Measurements from ENCODE around the gene ATP4B.
"Not testable (repeated sequence)": the region's sequence is repeated elsewhere in the genome, so short reads cannot be mapped to it uniquely, and the experiment has no call there.

ATP4B gene

GRCh38 chr13:113623491-113624234 is 34.3 kb downstream of the ATP4B start:
- DNase-seq (ENCODE audit: low read depth) = no peak
- no peak overlapping the region for H3K4me3 ChIP-seq (ENCODE audit: low read depth, low read length)

DNA sequence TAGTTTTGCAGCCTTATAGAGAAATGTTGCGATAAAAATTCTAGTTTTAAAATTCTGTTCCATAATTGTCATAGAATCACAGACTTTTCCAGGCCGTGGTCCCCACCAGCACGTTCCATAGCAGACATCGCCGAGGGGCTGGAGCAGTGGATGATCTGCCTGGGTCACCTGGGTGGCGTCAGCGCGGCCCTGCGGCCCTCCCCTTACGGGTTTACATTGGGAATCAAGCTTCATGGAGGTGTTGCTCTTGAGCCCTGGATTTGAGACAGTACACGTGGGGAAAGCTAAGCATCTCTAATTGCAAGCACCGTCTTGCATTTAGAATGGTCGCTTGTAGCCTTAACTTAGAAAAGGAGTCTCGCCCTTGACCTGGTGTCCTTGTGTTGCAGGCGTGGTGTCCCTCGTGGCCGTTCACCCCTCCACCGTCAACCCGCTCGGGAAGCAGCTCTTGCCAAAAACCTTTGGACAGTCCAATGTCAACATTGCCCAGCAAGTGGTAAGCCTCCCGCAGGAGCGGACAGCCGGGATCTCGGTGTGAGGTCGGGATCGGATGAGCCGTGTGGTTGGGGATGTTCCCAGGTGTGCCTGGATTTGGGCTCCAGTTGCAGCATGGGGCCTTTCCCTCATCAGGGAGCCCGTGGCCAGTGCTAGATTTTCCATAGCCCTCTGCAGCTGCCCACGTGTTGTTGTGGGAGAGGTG is 35.1 kb downstream of the ATP4B start:
- TF ChIP-seq, protein P1, sequence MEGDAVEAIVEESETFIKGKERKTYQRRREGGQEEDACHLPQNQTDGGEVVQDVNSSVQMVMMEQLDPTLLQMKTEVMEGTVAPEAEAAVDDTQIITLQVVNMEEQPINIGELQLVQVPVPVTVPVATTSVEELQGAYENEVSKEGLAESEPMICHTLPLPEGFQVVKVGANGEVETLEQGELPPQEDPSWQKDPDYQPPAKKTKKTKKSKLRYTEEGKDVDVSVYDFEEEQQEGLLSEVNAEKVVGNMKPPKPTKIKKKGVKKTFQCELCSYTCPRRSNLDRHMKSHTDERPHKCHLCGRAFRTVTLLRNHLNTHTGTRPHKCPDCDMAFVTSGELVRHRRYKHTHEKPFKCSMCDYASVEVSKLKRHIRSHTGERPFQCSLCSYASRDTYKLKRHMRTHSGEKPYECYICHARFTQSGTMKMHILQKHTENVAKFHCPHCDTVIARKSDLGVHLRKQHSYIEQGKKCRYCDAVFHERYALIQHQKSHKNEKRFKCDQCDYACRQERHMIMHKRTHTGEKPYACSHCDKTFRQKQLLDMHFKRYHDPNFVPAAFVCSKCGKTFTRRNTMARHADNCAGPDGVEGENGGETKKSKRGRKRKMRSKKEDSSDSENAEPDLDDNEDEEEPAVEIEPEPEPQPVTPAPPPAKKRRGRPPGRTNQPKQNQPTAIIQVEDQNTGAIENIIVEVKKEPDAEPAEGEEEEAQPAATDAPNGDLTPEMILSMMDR (conservative IDR thresholded peaks at IDR 0.05; ENCODE audit: low read depth, low read length) = no peak
- no peak overlapping the region for H3K4me3 ChIP-seq (ENCODE audit: low read depth, low read length)
- DNase-seq (ENCODE audit: low read depth) = no peak

More at GRCh38 chr13:113623491-113624234, 34.3 kb downstream of the ATP4B start:
- TF ChIP-seq, protein P1 (conservative IDR thresholded peaks at IDR 0.05; ENCODE audit: low read depth, low read length) = no peak

GRCh38 chr13:113621986-113622550 is 35.9 kb downstream of the ATP4B start:
- not testable (repeated sequence) for H3K4me3 ChIP-seq (ENCODE audit: low read depth, low read length); DNase-seq (ENCODE audit: low read depth)

- TF ChIP-seq, protein P1 (conservative IDR thresholded peaks at IDR 0.05; ENCODE audit: low read depth, low read length) = peak; percentile 58
- H3K4me3 ChIP-seq (ENCODE audit: low read depth, low read length) = not testable (repeated sequence)
- peak; percentile 46 for DNase-seq (ENCODE audit: low read depth)
Observed at GRCh38 chr13:113621498-113621897, 36.5 kb downstream of the ATP4B start.

DNA sequence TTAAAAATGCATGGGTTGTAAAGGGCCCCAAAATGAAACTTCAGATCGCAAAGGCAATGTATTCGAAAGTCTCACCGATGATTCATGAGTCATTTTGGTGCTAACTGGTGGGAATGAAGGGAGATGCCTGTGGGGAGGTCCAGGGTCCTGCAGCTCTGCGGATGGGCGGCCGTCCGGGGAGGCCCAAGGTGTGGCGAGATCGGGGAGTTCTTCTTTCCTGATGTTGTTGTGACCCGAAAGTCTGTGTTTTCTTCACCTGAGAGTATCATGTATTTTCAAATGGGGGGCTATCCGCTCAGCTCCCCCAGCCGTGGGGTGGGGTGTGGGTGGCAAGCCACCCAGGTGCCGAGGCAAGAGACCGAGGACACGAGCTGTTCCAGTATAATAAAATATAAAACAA is 37.0 kb downstream of the ATP4B start:
- TF ChIP-seq, protein P1 (conservative IDR thresholded peaks at IDR 0.05; ENCODE audit: low read depth, low read length) = no peak
- H3K4me3 ChIP-seq (ENCODE audit: low read depth, low read length) = no peak overlapping the region
- DNase-seq (ENCODE audit: low read depth) = no peak

DNA sequence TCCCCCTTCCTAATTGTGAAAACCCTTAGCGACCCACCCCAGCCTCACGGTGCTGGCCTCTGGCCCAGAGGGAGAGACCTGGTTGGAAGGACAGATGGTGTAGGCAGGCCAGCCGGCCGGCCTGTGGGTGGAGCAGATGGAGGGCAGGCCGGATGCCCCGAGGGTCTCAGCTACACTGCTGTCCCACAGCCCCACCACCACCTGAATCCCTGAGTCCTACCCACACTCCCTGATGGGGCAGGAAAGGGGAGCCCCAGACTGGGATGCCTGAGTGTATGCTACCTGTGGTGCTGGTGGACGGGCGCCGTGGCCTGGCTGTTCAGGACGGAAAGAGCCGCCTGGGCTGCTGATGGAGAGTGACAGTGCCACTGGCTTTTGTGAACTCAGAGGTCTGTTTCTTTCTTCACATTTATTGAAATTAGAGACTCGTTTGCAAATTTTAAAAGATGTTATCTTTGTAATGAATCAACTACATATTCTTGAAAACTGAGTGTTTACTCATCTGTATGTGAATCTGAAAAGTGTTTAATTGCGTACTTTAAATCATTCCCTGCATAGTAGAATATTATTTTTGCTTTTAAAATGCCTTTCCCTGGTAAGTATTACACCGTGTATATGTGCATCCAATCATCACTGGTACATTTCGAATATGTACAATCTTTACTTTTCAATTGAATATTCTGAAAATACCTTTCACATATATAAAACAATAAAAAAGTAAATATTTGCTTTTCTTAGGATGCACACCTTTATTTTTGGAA is 37.8 kb downstream of the ATP4B start:
- no peak overlapping the region for H3K4me3 ChIP-seq (ENCODE audit: low read depth, low read length)
- no peak for DNase-seq (ENCODE audit: low read depth)
- TF ChIP-seq, protein P1 (conservative IDR thresholded peaks at IDR 0.05; ENCODE audit: low read depth, low read length) = no peak

DNA sequence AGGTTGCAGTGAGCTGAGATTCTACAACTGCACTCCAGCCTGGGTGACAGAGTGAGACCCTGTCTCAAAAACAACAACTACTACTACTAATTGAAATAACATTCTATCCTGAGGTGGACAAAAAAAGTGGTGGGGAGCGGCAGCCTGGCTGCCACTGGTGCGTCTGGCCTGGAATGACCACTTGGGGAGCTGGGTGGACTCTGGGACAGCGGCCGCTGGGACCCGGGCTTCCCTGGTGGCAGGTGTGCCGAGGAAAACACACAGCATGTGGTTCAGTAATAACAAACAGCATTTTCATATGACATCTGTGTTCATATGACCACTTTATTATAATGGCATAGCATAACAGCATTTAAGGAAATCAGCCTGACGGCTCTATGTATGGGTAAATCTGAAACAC is 39.5 kb downstream of the ATP4B start:
- DNase-seq (ENCODE audit: low read depth) = no peak
- H3K4me3 ChIP-seq (ENCODE audit: low read depth, low read length) = no peak overlapping the region
- TF ChIP-seq, protein P1 (conservative IDR thresholded peaks at IDR 0.05; ENCODE audit: low read depth, low read length) = no peak

All from choroid plexus epithelial cell (primary cell).